ENCODE data around the gene CNGA3. TPM values are rescaled to one million over a fixed set of nuclear protein-coding genes. Genes with fewer than 3 reads are reported as not detected.
A peak's percentile ranks its signal among the peaks of the same experiment; 100 is the strongest.
"Not testable (repeated sequence)": the region's sequence is repeated elsewhere in the genome, so short reads cannot be mapped to it uniquely, and the experiment has no call there.

Gene CNGA3
- total RNA-seq, 2 donors from 2014 or later: not detected

DNA sequence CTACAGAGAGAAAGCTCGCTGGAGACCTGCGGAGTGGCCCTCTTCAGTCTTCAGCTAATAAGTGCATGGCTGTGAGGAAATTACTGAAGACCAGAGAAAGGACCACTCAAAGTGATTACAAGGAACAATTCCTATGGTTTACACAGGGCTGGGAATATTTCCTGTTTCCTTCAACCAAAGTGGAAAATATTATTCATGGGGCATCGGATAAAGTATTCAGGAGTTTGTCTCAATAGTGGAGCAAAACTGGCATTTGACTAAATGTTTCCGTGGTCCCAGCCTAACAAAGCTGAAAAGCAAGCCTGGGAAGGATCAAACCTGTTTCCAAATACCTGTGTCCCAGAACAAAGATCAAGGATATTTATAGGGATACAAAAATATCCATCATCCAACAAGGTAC, 32.0 kb upstream of the CNGA3 start:
- no peak for DNase-seq (ENCODE audit: low spot score in 2 of 2)
- ATAC-seq: no peak
- Mint-ChIP-seq H3K36me3 (peaks cover 0 to 4% of the 10 kb centered on the region in 2 donors), H3K9me3 (peaks cover 4 to 12% of the 10 kb centered on the region in 2 donors), H3K27ac (no peak overlapping the region)

DNA sequence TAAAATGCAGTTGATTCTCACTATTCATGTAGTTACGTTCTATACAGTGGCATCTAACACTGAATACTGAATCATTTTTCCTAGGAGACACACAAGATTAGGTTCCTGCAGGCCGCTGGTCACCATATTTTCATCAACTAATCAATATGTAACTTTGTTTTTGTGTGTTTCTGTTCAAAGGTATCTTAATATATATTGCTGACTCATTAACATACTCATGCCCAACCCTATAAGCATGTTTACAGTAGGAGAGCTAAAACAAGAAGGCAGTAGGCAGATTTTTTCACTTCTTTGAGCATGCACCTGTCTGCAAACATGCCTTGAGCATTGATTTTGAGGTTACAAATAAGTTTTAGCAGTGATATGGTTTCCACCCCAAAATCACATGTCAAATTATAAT, 30.3 kb upstream of the CNGA3 start:
- ATAC-seq: no peak
- DNase-seq (ENCODE audit: low spot score in 2 of 2): no peak
- no peak overlapping the region for H3K27ac Mint-ChIP-seq
- peaks cover 11 to 23% of the 10 kb centered on the region in 2 donors for H3K9me3 Mint-ChIP-seq
- peaks cover 11 to 13% of the 10 kb centered on the region in 2 donors for H3K36me3 Mint-ChIP-seq

DNA sequence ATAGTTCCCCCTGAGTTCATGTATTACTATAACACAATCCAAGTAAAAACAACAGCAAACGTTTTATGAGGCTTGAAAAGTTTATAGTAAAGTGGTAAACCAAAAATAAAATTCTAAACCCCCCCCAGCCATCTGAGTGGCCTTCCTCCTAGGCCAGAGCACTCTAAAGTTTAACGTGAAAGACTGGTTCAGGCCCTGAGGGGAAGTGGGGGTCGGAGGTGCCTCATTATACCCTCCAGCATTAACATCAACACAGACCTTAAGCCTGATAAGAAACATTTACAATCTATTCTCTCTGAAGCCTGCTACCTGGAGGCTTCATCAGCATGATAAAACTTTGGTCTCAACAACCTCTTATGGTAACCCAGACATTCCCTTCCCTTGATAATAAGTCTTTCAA, 29.0 kb upstream of the CNGA3 start:
- H3K9me3 Mint-ChIP-seq: peaks cover 14 to 32% of the 10 kb centered on the region in 2 donors
- DNase-seq (ENCODE audit: low spot score in 2 of 2) (no peak), ATAC-seq (no peak)
- peaks cover 13 to 21% of the 10 kb centered on the region in 2 donors for H3K36me3 Mint-ChIP-seq
- no peak overlapping the region for H3K27ac Mint-ChIP-seq

DNA sequence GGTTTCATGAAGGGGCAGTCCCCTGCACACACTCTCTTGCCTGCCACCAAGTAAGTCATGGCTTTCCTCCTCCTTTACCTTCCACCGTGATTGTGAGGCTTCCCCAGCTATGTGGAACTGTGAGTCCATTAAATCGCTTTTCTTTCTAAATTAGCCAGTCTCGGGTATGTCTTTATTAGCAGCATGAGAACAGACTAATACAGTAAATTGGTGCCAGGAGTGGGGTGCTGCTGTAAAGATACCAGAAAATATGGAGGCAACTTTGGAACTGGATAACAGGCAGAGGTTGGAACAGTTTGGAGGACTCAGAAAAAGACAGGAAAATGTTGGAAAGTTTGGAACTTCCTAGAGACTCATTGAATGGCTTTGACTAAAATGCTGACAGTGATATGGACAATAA, 26.1 kb upstream of the CNGA3 start:
- ATAC-seq; H3K27ac Mint-ChIP-seq; DNase-seq (ENCODE audit: low spot score in 2 of 2): not testable (repeated sequence)
- peaks cover 14 to 41% of the 10 kb centered on the region in 2 donors for H3K9me3 Mint-ChIP-seq
- H3K36me3 Mint-ChIP-seq: peaks cover 13 to 22% of the 10 kb centered on the region in 2 donors

DNA sequence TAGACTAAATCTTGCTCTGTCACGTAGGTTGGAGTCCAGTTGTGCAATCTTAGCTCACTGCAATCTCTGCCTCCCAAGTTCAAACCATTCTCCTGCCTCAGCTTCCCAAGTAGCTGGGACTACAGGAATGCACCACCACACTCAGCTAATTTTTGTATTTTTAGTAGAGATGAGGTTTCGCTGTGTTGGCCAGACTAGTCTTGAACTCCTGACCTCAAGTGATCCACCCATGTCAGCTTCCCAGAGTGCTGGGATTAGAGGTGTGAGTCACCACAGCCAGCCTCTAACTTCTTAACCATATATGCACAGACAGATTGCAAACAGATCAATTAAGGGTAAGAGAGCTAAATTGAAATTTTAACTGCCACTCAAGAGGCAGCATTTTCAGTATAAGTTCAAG, 22.1 kb upstream of the CNGA3 start:
- H3K36me3 Mint-ChIP-seq: peaks cover 10 to 27% of the 10 kb centered on the region in 2 donors
- no peak for ATAC-seq
- peaks cover 11 to 30% of the 10 kb centered on the region in 2 donors for H3K9me3 Mint-ChIP-seq
- DNase-seq (ENCODE audit: low spot score in 2 of 2): no peak
- no peak overlapping the region for H3K27ac Mint-ChIP-seq

DNA sequence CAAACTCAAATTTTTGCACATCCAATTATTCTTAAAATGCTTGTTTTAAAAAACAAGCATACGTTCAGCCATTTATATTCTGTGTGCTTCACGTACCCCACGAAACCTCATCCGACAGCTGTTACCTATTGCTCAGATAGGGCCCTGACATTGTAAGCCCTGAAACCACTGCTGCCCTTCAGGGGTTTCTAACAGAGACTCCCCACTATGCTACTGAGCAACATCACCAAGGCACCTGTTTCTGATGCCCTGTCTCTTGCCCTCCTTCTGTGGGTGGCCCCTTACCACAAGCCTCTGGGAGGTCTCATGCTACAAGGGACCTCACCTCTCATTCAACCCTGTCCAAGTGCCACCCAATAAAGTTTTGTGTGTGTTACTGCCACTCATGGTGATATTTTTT, 18.5 kb upstream of the CNGA3 start:
- ATAC-seq: no peak
- H3K27ac Mint-ChIP-seq: no peak overlapping the region
- peaks cover 0 to 7% of the 10 kb centered on the region in 2 donors for H3K9me3 Mint-ChIP-seq
- no peak for DNase-seq (ENCODE audit: low spot score in 2 of 2)
- H3K36me3 Mint-ChIP-seq: peaks cover 0 to 5% of the 10 kb centered on the region in 2 donors

DNA sequence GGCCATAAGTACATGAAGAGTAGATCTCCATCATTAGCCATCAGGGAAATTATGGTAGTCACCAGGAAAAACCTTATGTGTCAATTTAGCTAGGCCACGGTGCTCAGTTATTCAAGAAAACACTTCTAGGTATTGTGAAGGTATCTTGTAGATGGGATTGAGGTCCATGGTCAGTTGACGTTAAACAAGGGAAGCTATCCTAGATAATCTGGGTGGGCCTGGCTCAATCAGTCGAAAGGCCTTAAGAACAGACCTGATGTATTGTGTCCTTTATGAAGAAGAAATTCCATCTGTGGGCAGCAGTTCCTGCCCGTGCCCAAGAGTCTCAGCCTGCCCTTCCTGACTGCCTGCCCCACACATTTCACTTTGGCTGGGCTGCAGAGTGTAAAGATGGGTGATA, 16.7 kb upstream of the CNGA3 start:
- DNase-seq (ENCODE audit: low spot score in 2 of 2) (no peak), ATAC-seq (no peak)
- H3K27ac Mint-ChIP-seq: no peak overlapping the region
- H3K9me3 Mint-ChIP-seq: no peaks in the 10 kb centered on the region
- H3K36me3 Mint-ChIP-seq: peaks cover 0 to 5% of the 10 kb centered on the region in 2 donors

DNA sequence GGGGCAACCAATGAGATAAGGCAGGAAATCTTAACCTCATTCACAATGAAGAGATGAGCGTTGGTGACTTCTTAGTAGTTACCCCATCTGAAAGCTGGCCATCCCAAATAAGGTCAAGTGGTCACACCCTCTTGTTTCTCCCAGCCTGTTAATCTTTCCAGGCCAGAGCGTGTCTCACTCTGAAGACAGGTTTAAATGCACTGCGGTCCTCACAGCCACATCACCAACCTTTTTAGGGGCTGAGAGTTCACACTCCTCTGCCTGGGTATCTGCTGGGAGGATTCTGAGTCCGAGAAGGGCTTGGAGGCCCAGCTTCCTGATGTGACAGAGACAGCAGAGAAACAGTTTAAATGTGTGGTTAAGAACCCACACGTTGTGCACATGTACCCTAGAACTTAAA, 13.3 kb upstream of the CNGA3 start:
- no peaks in the 10 kb centered on the region for H3K9me3 Mint-ChIP-seq
- H3K36me3 Mint-ChIP-seq: peaks cover 0 to 2% of the 10 kb centered on the region in 2 donors
- no peak for DNase-seq (ENCODE audit: low spot score in 2 of 2)
- ATAC-seq: no peak
- no peak overlapping the region for H3K27ac Mint-ChIP-seq

DNA sequence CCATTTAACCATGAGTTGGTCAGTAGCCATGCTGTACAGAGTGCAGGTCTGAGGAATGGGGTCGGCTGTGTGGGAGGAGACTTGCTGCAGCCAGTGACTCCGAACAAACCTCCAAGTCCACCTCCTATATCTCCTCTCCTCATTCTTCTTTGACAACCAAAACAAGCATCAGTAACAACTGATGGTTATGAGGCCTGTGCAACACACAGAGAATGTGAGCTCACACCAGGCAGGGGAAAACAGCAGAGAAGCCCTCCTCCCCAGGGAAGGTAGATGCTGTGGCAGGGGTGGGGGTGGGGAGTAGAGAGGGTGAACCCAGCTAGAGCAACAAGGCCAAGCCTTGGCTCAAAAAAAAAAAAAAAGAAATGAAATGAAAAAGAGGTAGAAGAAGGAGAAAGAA, 12.3 kb upstream of the CNGA3 start:
- Mint-ChIP-seq H3K36me3 (no peaks in the 10 kb centered on the region), H3K27ac (no peak overlapping the region)
- no peak for ATAC-seq

DNA sequence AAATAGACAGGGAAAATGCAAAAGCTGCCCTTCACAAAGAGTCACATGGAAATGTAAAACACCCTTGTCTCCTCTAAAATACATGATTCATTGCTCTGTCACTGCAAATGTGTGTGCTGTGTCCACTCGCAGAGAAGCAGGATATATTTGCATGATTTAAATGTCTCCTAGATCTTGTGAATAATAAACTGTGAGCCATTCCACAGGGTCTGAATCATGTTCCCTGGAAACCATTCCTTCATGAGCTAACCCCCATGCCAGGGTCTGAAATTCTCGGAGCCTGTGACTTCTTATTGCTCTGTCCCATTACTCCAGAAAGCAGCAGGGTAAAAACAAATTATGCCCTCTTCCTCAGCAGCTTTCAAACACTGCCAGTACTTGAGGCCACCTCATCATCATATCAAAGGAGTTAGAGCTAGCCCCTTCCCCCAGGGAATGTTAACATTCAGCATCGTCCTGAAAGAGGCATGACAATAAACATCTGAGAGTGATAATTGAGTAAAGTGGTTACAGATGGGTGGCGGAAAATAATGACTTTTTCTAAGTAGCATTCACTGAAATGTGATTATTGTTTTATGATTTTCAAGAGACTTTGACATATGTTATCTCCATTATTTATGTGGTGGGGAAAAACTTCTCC, 11.7 kb upstream of the CNGA3 start:
- ATAC-seq: no peak
- Mint-ChIP-seq H3K9me3 (no peaks in the 10 kb centered on the region), H3K27ac (no peak overlapping the region), H3K36me3 (no peaks in the 10 kb centered on the region)
- DNase-seq (ENCODE audit: low spot score in 2 of 2): no peak

More for the DNA sequence above, 12.3 kb upstream of the CNGA3 start:
- no peaks in the 10 kb centered on the region for H3K9me3 Mint-ChIP-seq
- no peak for DNase-seq (ENCODE audit: low spot score in 2 of 2)

DNA sequence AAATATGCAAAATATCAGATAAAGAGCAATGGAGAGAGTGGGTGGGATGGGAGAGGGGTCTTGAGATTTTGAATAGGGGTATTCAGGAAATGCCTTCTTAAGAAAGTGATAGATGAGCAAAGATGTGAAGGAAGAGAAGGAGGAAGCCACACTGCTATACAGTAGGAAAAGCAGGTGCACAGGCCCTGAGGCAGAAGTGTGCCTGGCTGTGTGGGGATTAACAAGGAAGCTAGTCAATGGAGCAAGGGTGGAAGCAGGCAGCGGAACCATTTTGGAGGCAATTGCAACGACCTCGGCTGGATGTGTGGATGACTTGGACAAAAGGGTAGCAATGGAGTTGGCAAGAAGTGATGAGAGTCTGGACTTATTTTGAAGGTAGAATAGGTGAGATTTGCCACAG, 11.0 kb upstream of the CNGA3 start:
- DNase-seq (ENCODE audit: low spot score in 2 of 2) (no peak), ATAC-seq (no peak)
- Mint-ChIP-seq H3K27ac (peak overlapping the region in 1 of 2 donors; percentile 66), H3K9me3 (no peaks in the 10 kb centered on the region), H3K36me3 (no peaks in the 10 kb centered on the region)

DNA sequence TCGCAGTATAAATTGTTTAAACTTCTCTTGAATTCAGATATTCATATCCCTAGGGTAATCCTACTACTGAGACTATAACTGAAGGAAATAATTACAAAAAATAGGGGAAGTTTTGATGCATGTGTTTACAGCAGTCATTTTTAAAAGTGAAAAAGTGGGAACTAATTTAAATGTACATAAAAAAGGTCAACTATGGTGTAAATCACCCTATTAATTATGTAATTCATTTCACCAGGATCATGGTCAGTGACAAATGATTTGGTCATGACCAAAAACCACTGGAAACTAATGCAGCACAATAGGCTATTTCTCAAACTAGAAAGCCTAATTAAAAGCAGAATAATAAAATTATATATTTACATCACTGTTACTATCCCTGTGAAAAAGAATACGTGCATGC, 5.0 kb upstream of the CNGA3 start:
- ATAC-seq (no peak), DNase-seq (ENCODE audit: low spot score in 2 of 2) (no peak)
- H3K36me3 Mint-ChIP-seq: peaks cover 4 to 6% of the 10 kb centered on the region in 2 donors
- H3K27ac Mint-ChIP-seq: no peak overlapping the region
- H3K9me3 Mint-ChIP-seq: no peaks in the 10 kb centered on the region

DNA sequence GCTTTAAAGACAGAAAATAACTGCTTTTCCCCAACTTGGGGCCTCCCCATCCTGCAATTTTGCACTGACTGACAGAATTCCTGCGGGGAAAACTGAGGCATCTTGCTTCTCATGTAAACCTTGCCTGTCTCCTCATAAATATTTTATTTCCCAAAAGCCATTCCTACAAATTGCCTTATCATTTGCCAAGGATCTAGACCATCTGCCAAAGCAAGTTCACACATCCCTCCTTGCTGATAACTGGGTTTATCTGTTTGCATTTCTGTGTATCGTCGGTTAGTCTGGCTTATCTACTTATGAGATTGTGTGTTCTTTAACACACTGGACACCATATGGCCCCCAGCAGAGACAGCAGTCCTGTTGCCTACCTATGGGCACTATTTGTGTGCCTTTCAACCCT, 3.0 kb upstream of the CNGA3 start:
- Mint-ChIP-seq H3K27ac (no peak overlapping the region), H3K9me3 (no peaks in the 10 kb centered on the region), H3K36me3 (peaks cover 5 to 11% of the 10 kb centered on the region in 2 donors)
- no peak for ATAC-seq
- no peak for DNase-seq (ENCODE audit: low spot score in 2 of 2)

DNA sequence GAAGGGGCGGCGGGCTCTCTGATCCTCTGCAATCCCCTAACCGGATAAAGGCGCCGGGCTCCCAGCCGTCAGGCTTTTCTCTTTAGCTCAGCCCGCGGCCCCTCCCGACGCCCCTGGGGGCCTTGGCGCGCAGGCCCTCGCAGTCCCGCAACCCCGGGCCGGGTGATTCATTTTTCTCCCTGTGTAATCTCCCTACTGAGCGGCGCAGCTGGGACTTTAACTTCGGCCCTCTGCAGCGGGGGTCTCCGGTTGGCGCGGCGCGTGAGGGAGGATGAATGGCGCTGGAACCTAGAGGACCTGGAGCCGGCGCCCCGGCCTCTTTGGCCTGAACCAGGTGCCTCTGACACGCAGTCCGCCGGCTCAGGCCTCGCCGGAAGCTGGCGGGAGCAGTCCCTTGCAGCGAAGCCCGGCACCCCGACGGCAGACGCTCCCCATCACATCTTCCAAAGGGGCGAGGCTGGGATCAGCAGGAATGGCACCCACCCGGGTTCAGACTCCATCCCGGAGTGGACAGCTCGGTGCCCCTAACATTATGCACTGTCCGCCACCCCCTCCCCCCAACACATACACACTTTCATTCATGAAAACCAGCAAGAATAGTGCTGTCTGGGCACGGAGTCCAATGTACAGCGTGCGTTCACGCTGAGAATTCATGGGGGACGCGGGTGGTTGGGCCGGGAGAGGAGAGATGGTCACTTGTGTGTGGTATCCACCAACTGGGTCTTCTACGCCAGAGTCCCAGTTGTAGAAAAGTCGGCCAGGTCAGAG, 1.2 kb downstream of the CNGA3 start:
- Mint-ChIP-seq H3K36me3 (peaks cover 5 to 17% of the 10 kb centered on the region in 2 donors), H3K9me3 (peaks cover 3% of the 10 kb centered on the region in 2 donors), H3K27ac (no peak overlapping the region)
- DNase-seq (ENCODE audit: low spot score in 2 of 2): no peak
- no peak for ATAC-seq

DNA sequence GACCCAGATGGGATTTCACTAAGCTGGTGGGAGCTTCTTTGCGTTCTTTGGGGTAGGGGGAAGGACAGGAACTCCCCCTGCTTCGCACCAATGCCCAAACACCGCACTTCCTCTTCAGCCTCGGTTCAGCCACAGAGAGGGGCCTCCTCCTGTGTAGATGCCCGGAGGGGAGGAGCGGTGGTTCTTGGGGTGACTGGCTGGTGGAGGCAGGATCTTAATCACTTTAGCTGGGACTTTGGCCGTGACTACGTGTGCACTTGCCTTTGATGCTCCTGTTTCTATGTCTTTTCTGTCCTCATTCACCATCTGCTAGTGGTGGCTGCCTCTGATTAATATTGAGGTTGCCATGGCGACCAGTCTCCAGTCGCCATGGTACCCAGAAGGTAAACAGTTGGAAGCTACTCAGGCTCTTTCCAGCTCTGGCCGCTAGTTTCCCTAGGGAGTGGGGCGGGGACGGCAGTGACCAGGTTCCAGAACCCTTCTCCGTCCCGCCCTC, 1.9 kb downstream of the CNGA3 start:
- peak in 1 of 2 donors; percentile 18 for ATAC-seq
- no peak for DNase-seq (ENCODE audit: low spot score in 2 of 2)
- Mint-ChIP-seq H3K36me3 (peaks cover 5 to 17% of the 10 kb centered on the region in 2 donors), H3K9me3 (peaks cover 3% of the 10 kb centered on the region in 2 donors), H3K27ac (no peak overlapping the region)

DNA sequence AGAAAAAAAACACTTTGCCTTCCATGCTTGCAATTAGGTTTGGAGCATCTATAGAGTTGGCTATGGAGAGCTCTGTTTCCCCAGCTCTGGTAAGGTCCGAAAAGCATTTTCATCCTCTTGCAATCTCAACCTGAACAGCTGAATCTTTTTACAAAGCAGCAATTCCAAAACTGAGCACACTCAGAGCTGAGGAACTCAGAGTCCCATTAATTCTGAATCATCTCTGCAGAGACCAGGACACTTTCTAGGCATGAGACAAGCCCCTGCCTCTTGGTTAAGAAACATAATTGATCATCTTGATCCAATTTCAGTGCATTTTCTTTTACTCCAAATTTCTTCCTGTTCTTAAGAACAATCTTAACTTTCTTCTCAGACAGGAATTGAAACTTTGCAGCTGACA, 4.2 kb downstream of the CNGA3 start:
- ATAC-seq: no peak
- H3K9me3 Mint-ChIP-seq: peaks cover 3% of the 10 kb centered on the region in 2 donors

DNA sequence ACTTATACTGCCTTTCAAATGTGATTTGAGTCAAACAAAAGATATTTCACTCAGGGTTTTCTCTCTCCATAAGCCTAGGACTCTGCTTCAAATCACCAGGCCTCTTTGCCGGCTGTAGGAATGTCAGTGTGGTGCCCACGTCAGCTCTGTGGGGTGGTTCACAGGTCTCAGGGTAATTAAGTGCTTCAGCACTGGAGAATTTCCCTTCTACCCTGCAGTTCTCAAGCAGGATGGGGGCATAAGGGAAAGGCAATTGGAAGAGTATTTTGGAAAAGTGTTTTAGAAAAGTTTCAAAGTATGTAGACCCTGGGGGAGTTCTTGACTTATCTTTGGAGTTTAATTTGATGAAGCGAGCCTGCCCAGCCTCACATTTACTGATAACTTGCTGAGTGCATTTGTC, 9.6 kb downstream of the CNGA3 start:
- no peak for DNase-seq (ENCODE audit: low spot score in 2 of 2)
- Mint-ChIP-seq H3K27ac (no peak overlapping the region), H3K36me3 (no peaks in the 10 kb centered on the region), H3K9me3 (peaks cover under 1 to 3% of the 10 kb centered on the region in 2 donors)
- ATAC-seq: no peak

More for the DNA sequence above, 4.2 kb downstream of the CNGA3 start:
- no peak for DNase-seq (ENCODE audit: low spot score in 2 of 2)
- Mint-ChIP-seq H3K36me3 (peaks cover 5 to 17% of the 10 kb centered on the region in 2 donors), H3K27ac (no peak overlapping the region)
